ENCODE results near the gene ANTXR2. TPM values are rescaled to one million over a fixed set of nuclear protein-coding genes. Genes with fewer than 3 reads are reported as not detected.

ANTXR2 gene
- total RNA-seq, 1 experiment from 2014 or later, result 31.0 TPM

DNA sequence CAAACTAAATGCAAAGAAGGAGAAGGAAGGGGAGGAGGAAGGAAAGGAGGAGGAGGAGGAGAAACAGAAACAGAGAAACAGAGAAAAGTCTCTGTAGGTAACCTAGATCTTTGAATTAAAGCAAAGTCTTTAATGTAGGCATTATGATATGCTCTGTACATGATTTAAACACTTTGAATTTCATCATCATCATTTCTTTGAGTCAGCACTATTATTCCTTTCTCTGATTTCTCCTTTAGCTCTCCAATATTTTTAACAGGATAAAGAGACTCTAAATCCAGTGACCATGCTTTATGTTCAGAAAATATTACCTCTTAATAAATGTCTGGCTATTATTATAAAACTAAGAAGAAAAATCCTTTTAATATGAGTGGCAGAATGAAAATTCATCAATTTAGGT is 124.3 kb downstream of the ANTXR2 start:
- intact Hi-C loops (cut with micrococcal nuclease), result no loop called here
- BruUV-seq (replicated peaks), result no TSS peak
- H3K27ac Mint-ChIP-seq (ENCODE audit: low read depth, unreplicated experiment), result no peak overlapping the region
- no peaks in the 10 kb centered on the region for H3K4me1 Mint-ChIP-seq (ENCODE audit: insufficient read depth, unreplicated experiment)
- TF ChIP-seq, protein P1, sequence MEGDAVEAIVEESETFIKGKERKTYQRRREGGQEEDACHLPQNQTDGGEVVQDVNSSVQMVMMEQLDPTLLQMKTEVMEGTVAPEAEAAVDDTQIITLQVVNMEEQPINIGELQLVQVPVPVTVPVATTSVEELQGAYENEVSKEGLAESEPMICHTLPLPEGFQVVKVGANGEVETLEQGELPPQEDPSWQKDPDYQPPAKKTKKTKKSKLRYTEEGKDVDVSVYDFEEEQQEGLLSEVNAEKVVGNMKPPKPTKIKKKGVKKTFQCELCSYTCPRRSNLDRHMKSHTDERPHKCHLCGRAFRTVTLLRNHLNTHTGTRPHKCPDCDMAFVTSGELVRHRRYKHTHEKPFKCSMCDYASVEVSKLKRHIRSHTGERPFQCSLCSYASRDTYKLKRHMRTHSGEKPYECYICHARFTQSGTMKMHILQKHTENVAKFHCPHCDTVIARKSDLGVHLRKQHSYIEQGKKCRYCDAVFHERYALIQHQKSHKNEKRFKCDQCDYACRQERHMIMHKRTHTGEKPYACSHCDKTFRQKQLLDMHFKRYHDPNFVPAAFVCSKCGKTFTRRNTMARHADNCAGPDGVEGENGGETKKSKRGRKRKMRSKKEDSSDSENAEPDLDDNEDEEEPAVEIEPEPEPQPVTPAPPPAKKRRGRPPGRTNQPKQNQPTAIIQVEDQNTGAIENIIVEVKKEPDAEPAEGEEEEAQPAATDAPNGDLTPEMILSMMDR (IDR thresholded peaks at IDR 0.05; ENCODE audit: unreplicated experiment), result no peak
- ChIA-PET POLR2A (no interaction called here), CTCF (interaction anchor here (1.0 kb wide), 1 partner anchor 12 kb away, joined by 3 read pairs; no protein-coding TSS in a partner anchor)
- H3K36me3 Mint-ChIP-seq (ENCODE audit: insufficient read depth, unreplicated experiment), result no peaks in the 10 kb centered on the region
- H3K9me3 Mint-ChIP-seq (ENCODE audit: unreplicated experiment), result no peaks in the 10 kb centered on the region
- DNase-seq (ENCODE audit: unreplicated experiment), result no peak
- H3K4me3 Mint-ChIP-seq (ENCODE audit: unreplicated experiment), result no peak overlapping the region
- H3K27me3 Mint-ChIP-seq (ENCODE audit: insufficient read depth, unreplicated experiment), result no peaks in the 10 kb centered on the region

DNA sequence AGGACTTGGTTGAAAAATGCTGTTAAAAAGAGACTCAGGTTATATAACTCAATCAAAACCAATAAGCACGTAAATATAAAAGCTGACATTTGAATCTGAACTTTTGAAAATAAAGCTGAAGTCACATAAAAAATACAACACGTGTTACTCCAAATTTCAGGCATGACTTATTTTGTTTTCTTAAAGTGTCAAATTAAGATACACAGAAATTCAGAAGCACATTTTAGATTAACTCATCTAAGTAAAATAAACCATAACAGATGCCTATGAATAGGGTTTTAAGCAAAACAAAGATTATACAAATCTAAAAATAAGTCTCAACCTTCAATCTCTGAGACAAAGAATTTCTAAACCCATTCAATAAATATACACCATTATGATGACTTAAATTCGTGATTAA is 124.8 kb downstream of the ANTXR2 start:
- Mint-ChIP-seq H3K27ac (ENCODE audit: low read depth, unreplicated experiment) (no peak overlapping the region), H3K9me3 (ENCODE audit: unreplicated experiment) (no peaks in the 10 kb centered on the region), H3K4me1 (ENCODE audit: insufficient read depth, unreplicated experiment) (no peaks in the 10 kb centered on the region), H3K4me3 (ENCODE audit: unreplicated experiment) (no peak overlapping the region), H3K36me3 (ENCODE audit: insufficient read depth, unreplicated experiment) (no peaks in the 10 kb centered on the region), H3K27me3 (ENCODE audit: insufficient read depth, unreplicated experiment) (no peaks in the 10 kb centered on the region)
- TF ChIP-seq, protein P1 (IDR thresholded peaks at IDR 0.05; ENCODE audit: unreplicated experiment), result no peak
- no TSS peak for BruUV-seq (replicated peaks)
- ChIA-PET CTCF (no interaction called here), POLR2A (no interaction called here)
- intact Hi-C loops (cut with micrococcal nuclease), result no loop called here
- no peak for DNase-seq (ENCODE audit: unreplicated experiment)

DNA sequence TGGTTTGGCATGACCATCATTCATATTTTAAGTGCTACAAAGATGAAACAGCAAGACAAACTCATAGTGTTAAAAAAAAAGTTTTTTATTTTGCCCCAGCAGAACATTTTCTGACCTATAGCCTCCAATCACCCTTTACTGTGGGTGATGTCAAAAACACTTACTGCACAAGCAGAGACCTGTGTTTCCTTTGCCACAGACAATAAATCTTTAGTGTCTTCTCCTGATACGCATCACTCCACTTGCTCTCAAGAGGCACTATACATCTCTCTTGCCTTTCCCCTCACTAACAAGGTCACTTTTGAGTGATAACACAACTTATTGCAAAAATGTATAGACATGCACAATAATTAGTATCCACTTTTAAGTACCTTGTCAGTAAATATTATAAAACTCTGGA is 125.6 kb downstream of the ANTXR2 start:
- no peaks in the 10 kb centered on the region for H3K36me3 Mint-ChIP-seq (ENCODE audit: insufficient read depth, unreplicated experiment)
- no peak overlapping the region for H3K4me3 Mint-ChIP-seq (ENCODE audit: unreplicated experiment)
- TF ChIP-seq, protein P1 (IDR thresholded peaks at IDR 0.05; ENCODE audit: unreplicated experiment), result no peak
- H3K27me3 Mint-ChIP-seq (ENCODE audit: insufficient read depth, unreplicated experiment), result no peaks in the 10 kb centered on the region
- no TSS peak for BruUV-seq (replicated peaks)
- CTCF ChIA-PET, result interaction anchor here (1.2 kb wide), 1 partner anchor 30 kb away, joined by 4 read pairs; no protein-coding TSS in a partner anchor
- no peak overlapping the region for H3K27ac Mint-ChIP-seq (ENCODE audit: low read depth, unreplicated experiment)
- H3K4me1 Mint-ChIP-seq (ENCODE audit: insufficient read depth, unreplicated experiment), result no peaks in the 10 kb centered on the region
- POLR2A ChIA-PET, result no interaction called here
- intact Hi-C loops (cut with micrococcal nuclease), result no loop called here
- H3K9me3 Mint-ChIP-seq (ENCODE audit: unreplicated experiment), result no peaks in the 10 kb centered on the region
- no peak for DNase-seq (ENCODE audit: unreplicated experiment)

DNA sequence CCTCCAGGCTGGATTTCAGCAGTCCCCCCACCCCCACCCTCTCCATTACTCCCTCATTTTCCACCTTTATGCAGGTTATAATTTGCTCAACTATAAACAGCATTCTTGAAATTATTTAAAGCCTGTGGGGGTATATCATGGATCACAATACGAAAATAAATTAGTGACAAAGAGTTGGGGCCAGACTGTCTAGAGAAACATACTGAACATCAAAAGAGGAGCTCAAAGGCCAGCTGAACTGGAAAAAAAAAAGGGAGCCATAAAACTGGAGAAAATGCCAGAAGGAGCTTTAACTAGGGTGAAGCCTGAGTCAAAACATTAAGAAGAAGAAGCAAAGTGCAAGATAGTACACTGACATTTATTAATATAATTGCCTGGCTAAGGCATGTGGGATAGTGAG is 137.8 kb downstream of the ANTXR2 start:
- ChIA-PET POLR2A (no interaction called here), CTCF (no interaction called here)
- H3K27me3 Mint-ChIP-seq (ENCODE audit: insufficient read depth, unreplicated experiment), result no peaks in the 10 kb centered on the region
- no peak overlapping the region for H3K27ac Mint-ChIP-seq (ENCODE audit: low read depth, unreplicated experiment)
- no peaks in the 10 kb centered on the region for H3K4me1 Mint-ChIP-seq (ENCODE audit: insufficient read depth, unreplicated experiment)
- BruUV-seq (replicated peaks), result no TSS peak
- no peak overlapping the region for H3K4me3 Mint-ChIP-seq (ENCODE audit: unreplicated experiment)
- H3K9me3 Mint-ChIP-seq (ENCODE audit: unreplicated experiment), result no peaks in the 10 kb centered on the region
- DNase-seq (ENCODE audit: unreplicated experiment), result no peak
- intact Hi-C loops (cut with micrococcal nuclease), result no loop called here
- TF ChIP-seq, protein P1 (IDR thresholded peaks at IDR 0.05; ENCODE audit: unreplicated experiment), result no peak
- H3K36me3 Mint-ChIP-seq (ENCODE audit: insufficient read depth, unreplicated experiment), result no peaks in the 10 kb centered on the region
